Activated B cell treated with CpG ODN at 0.5 μM for 24 hours (primary cell): ENCODE measurements around the gene ATG101. TPM values are rescaled to one million over a fixed set of nuclear protein-coding genes. Genes with fewer than 3 reads are reported as not detected.

Source experiments
- ATAC-seq: fragments of 200-7000 bp; cut with Tn5 transposase; one replicate; pipeline ENCODE4 v1.10.0; 2021; ENCODE audit warnings: low read depth, mild to moderate bottlenecking, moderate library complexity
- CTCF ChIA-PET: fragments of 350-600 bp; sonication (Branson Sonifier 250); formaldehyde crosslinking; loops from one replicate; lab custom pipeline; 2021; ENCODE audit warnings: antibody characterized with exemption; lab: Charles Lee
- POLR2A ChIA-PET: fragments of 350-600 bp; sonication (Branson Sonifier 250); formaldehyde crosslinking; loops from one replicate; lab custom pipeline; 2021; ENCODE audit warnings: antibody characterized with exemption; lab: Charles Lee
- DNase-seq: peaks from one replicate; pipeline ENCODE4 v3.0.0; 2022
- H3K27ac Mint-ChIP-seq: one replicate; pipeline ENCODE4 v1.8.0; 2020; ENCODE audit warnings: mixed read lengths
- H3K27me3 Mint-ChIP-seq: one replicate; pipeline ENCODE4 v1.8.0; 2021; ENCODE audit warnings: mixed read lengths
- H3K36me3 Mint-ChIP-seq: one replicate; pipeline ENCODE4 v1.8.0; 2021; ENCODE audit warnings: low read depth, mixed read lengths
- H3K4me1 Mint-ChIP-seq: one replicate; pipeline ENCODE4 v1.8.0; 2021; ENCODE audit warnings: mixed read lengths
- H3K4me3 Mint-ChIP-seq: one replicate; pipeline ENCODE4 v1.8.0; 2020; ENCODE audit warnings: mild to moderate bottlenecking, mixed read lengths
- H3K9me3 Mint-ChIP-seq: one replicate; pipeline ENCODE4 v1.8.0; 2020; ENCODE audit warnings: mixed read lengths
- CTCF ChIP-seq: fragments of 200-600 bp; IDR thresholded peaks from one replicate; pipeline ENCODE4 v1.8.0; 2022; ENCODE audit warnings: antibody characterized with exemption, mild to moderate bottlenecking
- intact Hi-C: fragments of 100-400 bp; cut with micrococcal nuclease; formaldehyde crosslinking; loops from one replicate; pipeline ENCODE4 v1.15.1; 2024
- total RNA-seq: library from RNA; stranded (reverse); gene quantifications from 2 replicates; pipeline ENCODE4 v1.2.3, GENCODE V29; 2022

Gene ATG101
- total RNA-seq, 1 donor from 2014 or later = 25.6 TPM

DNA sequence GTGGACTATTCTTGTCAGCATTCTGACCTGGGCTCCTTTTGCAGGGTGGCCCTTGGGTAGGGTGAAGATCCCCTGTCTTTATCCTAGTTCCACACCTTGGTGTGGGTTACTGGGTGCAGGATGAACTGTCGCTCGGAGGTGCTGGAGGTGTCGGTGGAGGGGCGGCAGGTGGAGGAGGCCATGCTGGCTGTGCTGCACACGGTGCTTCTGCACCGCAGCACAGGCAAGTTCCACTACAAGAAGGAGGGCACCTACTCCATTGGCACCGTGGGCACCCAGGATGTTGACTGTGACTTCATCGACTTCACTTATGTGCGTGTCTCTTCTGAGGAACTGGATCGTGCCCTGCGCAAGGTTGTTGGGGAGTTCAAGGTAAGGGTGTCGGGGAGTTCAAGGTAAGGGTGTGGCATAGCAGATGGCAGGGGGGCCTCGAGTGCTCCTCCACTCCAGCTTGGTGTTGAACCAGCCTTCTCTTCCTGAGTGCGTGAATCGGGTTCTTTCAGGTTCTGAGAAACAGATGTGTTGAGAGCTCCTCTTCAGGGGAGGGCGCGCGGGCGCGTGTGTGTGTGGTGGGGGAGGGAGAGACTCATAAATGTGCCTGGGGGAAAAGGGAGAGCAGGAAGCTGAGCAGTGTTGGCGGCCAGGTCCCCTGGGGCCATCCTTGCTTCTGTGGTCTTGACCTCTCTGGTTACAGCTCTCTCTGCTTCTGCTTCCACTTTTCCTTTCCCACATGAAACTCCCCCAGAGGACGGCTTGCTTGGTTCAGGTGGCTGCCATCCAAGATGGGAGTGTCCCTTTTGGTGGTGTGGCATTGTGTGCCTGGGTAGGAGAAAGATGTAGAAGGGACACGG is 4.0 kb downstream of the ATG101 start:
- CTCF ChIA-PET = interaction anchor here (1.9 to 2.1 kb wide), 2 partner anchors 11 to 49 kb away, joined by 7 to 19 read pairs; no protein-coding TSS in a partner anchor
- intact Hi-C loops = no loop called here
- H3K36me3 Mint-ChIP-seq = peaks cover 61% of the 10 kb centered on the region
- H3K4me1 Mint-ChIP-seq = peaks cover 54% of the 10 kb centered on the region
- POLR2A ChIA-PET = interaction anchor here (7.8 kb wide), 1 partner anchor 22 kb away, joined by 99 read pairs; the partner anchor contains the start of gene NR4A1
- H3K9me3 Mint-ChIP-seq = no peaks in the 10 kb centered on the region
- ATAC-seq (no peak), DNase-seq (no peak)
- H3K27me3 Mint-ChIP-seq = no peaks in the 10 kb centered on the region
- H3K27ac Mint-ChIP-seq = peak overlapping the region; percentile 14
- no peak for TF ChIP-seq CTCF
- peak overlapping the region; percentile 30 for H3K4me3 Mint-ChIP-seq

- Mint-ChIP-seq H3K9me3 (no peaks in the 10 kb centered on the region), H3K36me3 (peaks cover 61% of the 10 kb centered on the region), H3K4me1 (peaks cover 47% of the 10 kb centered on the region), H3K27me3 (no peaks in the 10 kb centered on the region), H3K4me3 (no peak overlapping the region), H3K27ac (no peak overlapping the region)
- DNase-seq (no peak), ATAC-seq (no peak)
- no peak for TF ChIP-seq CTCF
- intact Hi-C loops = no loop called here
- ChIA-PET CTCF (no interaction called here), POLR2A (no interaction called here)
Observed at GRCh38 chr12:52074971-52075724, 5.4 kb downstream of the ATG101 start.

GRCh38 chr12:52076811-52077210 is 7.0 kb downstream of the ATG101 start:
- Mint-ChIP-seq H3K27ac (no peak overlapping the region), H3K9me3 (no peaks in the 10 kb centered on the region), H3K4me3 (no peak overlapping the region), H3K36me3 (peaks cover 60% of the 10 kb centered on the region), H3K27me3 (no peaks in the 10 kb centered on the region), H3K4me1 (peaks cover 49% of the 10 kb centered on the region)
- no peak for ATAC-seq
- ChIA-PET CTCF (interaction anchor here (3.3 kb wide), 1 partner anchor 51 kb away, joined by 10 read pairs; no protein-coding TSS in a partner anchor), POLR2A (no interaction called here)
- DNase-seq = no peak
- intact Hi-C loops = no loop called here
- no peak for TF ChIP-seq CTCF

- DNase-seq = no peak
- intact Hi-C loops = no loop called here
- Mint-ChIP-seq H3K9me3 (no peaks in the 10 kb centered on the region), H3K27ac (no peak overlapping the region), H3K4me1 (peaks cover 53% of the 10 kb centered on the region), H3K36me3 (peaks cover 52% of the 10 kb centered on the region), H3K27me3 (no peaks in the 10 kb centered on the region), H3K4me3 (no peak overlapping the region)
- ATAC-seq = no peak
- TF ChIP-seq CTCF = no peak
- POLR2A ChIA-PET = no interaction called here
- CTCF ChIA-PET = interaction anchor here (0.8 to 3.3 kb wide), 3 partner anchors 8 to 52 kb away, joined by 3 to 10 read pairs (median 4); partner anchors contain the start of gene ATG101
Observed at GRCh38 chr12:52078276-52078675, 8.5 kb downstream of the ATG101 start.
